ENCODE measurements around the gene LSM12. TPM values are rescaled to one million over a fixed set of nuclear protein-coding genes. Genes with fewer than 3 reads are reported as not detected.
A peak's percentile ranks its signal among the peaks of the same experiment; 100 is the strongest.

Gene LSM12
- total and polyA plus RNA-seq, 4 donors = 22.2 to 48.0 (median 33.1) TPM

DNA sequence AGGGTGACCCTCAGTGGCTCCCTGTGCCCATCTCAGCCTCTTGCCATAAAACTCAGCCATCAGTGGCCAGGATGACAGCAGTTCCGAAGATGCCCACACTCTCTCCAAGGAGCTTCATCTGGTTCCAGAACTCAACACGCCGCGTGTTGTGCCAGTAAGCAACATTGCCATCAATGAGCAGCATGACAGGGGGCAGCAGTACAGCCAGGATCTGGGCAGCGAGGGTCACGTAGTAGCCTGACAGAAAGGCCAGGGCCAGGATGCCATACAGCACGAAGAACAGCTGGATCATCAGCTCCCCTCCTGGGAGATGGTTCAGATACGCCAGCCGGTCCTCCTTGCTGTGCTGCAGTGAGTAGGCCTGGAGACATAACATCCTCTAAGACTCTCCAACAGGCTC, 54.6 kb downstream of the LSM12 start:
- H3K27me3 ChIP-seq (ENCODE audit: control insufficient read depth, insufficient read depth, low read length) = peaks cover 19% of the 10 kb centered on the region
- H3K4me3 ChIP-seq (ENCODE audit: low read depth, low read length) = no peak overlapping the region
- DNase-seq (ENCODE audit: low read depth in 4 of 6, low spot score in 6 of 6) = no peak
- 89% methylated on average over 8 of the region's 9 CpGs for WGBS (ENCODE audit: insufficient coverage)
- peaks cover 39% of the 10 kb centered on the region for H3K36me3 ChIP-seq (ENCODE audit: control insufficient read depth, insufficient read depth, low read length)
- H3K27ac ChIP-seq (ENCODE audit: low read depth, low read length) = peak overlapping the region; percentile 52
- no peaks in the 10 kb centered on the region for H3K9me3 ChIP-seq (ENCODE audit: control insufficient read depth, insufficient read depth, low read length)
- peaks cover 42% of the 10 kb centered on the region for H3K4me1 ChIP-seq (ENCODE audit: control insufficient read depth, insufficient read depth, low read length)

DNA sequence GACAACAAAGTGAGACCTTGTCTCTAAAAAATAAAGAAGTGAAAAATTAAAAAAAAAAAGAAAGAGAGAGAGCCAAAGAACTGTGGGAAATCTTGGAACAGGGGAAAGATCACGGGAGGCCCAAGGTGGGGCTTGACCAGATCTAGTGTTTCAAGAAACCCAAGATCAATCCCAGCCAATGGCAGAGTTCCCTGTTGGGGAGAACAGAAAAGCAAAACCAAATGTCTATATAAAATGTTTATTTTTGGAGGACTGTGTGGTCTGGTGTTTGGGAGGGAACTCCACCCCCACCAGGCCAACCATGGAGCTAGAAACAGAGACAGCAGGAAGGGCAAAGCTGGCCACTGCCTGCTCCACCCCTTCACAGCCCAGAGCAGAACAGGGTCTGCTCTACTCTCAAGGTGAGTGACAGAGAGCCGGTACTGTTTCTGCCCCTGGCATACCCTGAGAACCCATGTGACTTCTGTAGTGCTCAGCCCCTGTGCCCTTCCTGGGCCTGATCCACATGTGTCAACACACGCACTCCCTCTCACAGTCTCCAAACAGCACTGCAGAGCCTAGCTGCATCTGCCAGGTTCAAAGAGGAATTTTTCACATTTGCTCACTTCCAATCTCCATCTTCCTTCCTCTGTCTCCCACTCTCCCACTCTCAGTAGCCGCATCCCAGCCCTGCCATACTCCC, 55.4 kb downstream of the LSM12 start:
- Histone ChIP-seq H3K4me1 (ENCODE audit: control insufficient read depth, insufficient read depth, low read length) (peaks cover 49% of the 10 kb centered on the region), H3K27me3 (ENCODE audit: control insufficient read depth, insufficient read depth, low read length) (peaks cover 27% of the 10 kb centered on the region), H3K27ac (ENCODE audit: low read depth, low read length) (peak overlapping the region; percentile 52), H3K4me3 (ENCODE audit: low read depth, low read length) (no peak overlapping the region), H3K9me3 (ENCODE audit: control insufficient read depth, insufficient read depth, low read length) (no peaks in the 10 kb centered on the region), H3K36me3 (ENCODE audit: control insufficient read depth, insufficient read depth, low read length) (peaks cover 39% of the 10 kb centered on the region)
- 61% methylated on average over 3 of the region's 4 CpGs for WGBS (ENCODE audit: insufficient coverage)
- DNase-seq (ENCODE audit: low read depth in 4 of 6, low spot score in 6 of 6) = peak in 1 of 6 donors; percentile 47

DNA sequence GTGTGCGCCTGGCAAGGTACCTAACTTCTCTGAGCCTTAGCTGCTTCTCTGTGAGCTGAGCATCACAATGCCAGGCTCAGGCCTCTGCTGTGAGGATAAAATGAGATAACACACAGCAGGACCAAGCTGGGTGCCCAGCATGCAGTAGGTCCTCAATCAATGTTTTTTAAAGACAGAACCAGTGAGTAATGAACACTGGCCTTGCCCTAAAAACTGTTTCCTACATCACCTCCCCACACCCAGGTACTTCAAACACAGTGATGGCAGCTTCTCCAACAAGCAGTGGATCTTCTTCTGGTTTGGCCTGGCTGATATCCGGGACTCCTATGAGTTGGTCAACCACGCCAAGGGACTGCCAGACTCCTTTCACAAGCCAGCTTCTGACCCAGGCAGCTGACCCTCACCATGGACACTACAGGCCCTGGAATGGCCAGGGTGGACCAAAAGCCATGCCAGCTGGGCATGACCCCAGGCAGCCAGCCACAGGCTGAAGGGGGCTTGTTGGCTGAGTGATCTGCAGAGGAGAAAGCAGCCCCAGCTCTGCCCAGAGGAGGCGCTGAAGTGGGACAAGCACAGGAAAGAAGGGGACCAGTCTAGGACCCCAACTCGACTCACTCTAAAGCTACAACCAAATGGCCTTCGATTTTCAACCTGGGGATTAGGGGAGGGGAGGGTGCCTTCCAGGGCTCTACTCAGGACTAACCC, 58.1 kb downstream of the LSM12 start:
- Histone ChIP-seq H3K36me3 (ENCODE audit: control insufficient read depth, insufficient read depth, low read length) (peaks cover 39% of the 10 kb centered on the region), H3K4me3 (ENCODE audit: low read depth, low read length) (no peak overlapping the region), H3K4me1 (ENCODE audit: control insufficient read depth, insufficient read depth, low read length) (peaks cover 57% of the 10 kb centered on the region), H3K27me3 (ENCODE audit: control insufficient read depth, insufficient read depth, low read length) (peaks cover 53% of the 10 kb centered on the region), H3K27ac (ENCODE audit: low read depth, low read length) (no peak overlapping the region), H3K9me3 (ENCODE audit: control insufficient read depth, insufficient read depth, low read length) (no peaks in the 10 kb centered on the region)
- no peak for DNase-seq (ENCODE audit: low read depth in 4 of 6, low spot score in 6 of 6)
- WGBS (ENCODE audit: insufficient coverage) = 88% methylated on average over 3 of the region's 6 CpGs

DNA sequence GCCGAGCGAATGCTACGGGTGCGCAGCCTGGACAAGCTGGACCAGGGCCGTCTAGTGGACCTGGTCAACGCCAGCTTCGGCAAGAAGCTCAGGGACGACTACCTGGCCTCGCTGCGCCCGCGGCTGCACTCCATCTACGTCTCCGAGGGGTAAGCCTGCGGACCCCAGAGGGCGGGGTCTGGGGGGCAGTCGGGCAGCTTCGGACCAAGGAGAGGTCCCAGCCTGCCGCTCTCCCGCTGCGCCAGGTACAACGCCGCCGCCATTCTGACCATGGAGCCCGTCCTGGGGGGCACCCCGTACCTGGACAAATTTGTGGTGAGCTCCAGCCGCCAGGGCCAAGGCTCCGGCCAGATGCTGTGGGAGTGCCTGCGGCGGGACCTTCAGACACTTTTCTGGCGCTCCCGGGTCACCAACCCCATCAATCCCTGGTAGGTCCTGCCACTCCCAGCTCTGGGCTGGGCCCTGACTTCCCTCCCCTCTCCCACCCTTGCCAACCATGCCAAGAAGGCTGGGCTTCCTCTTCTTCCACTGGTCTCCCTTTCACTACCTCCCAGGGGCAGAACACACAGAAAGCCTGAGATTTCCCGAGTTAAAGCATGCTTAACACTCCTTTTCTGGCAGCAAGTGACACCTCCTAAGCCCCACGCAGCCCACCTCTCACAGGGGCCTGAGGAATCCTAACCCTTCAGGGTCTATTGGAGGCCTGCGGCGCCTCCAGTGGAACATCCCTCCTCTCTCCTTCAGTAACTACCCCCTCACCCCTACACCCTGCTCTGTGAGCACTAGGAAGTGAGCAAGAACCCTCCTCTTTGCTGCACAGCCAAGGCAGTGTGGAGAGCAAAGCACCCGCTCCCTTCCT, 58.9 kb downstream of the LSM12 start:
- Histone ChIP-seq H3K27me3 (ENCODE audit: control insufficient read depth, insufficient read depth, low read length) (peaks cover 56% of the 10 kb centered on the region), H3K4me3 (ENCODE audit: low read depth, low read length) (peak overlapping the region; percentile 58), H3K36me3 (ENCODE audit: control insufficient read depth, insufficient read depth, low read length) (peaks cover 32% of the 10 kb centered on the region), H3K27ac (ENCODE audit: low read depth, low read length) (peak overlapping the region; percentile 60), H3K4me1 (ENCODE audit: control insufficient read depth, insufficient read depth, low read length) (peaks cover 49% of the 10 kb centered on the region), H3K9me3 (ENCODE audit: control insufficient read depth, insufficient read depth, low read length) (no peaks in the 10 kb centered on the region)
- DNase-seq (ENCODE audit: low read depth in 4 of 6, low spot score in 6 of 6) = no peak
- 6% methylated on average over 37 of the region's 37 CpGs for WGBS (ENCODE audit: insufficient coverage)

DNA sequence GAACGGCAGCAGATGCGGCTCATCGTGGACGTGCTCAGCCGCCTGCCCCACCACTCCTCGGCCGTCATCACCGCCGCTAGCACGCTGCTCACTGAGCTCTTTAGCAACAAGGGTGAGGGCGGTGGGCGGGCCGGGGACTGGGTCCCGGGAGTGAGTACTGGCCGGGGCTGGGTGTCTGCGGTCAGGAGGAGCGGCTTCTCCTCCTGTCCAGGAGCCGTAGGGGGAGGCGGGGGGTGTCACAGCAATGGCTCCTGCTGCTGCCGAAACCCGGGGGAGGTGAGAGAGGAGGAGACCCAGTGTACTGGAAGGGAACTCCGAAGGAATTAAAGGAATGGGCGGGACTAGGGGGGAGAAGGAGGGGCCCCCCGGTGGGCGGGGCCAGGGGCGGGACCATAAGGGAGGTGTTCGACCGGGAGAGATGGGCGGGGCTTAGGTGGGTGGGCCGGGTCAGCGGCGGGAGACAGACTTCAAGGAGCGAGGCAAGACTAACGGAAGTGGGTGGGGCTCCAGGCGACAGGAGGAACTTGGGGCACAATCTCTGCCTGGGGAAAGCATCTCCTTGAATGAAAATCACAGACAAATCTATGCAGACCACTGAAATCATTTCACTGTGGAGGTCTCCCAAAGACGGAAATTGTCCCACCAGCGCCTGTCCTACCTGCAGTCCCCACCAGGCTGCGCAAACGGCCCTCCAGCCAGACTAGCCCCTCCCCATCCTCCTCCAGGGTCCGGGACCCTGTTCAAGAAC, 59.7 kb downstream of the LSM12 start:
- Histone ChIP-seq H3K4me3 (ENCODE audit: low read depth, low read length) (peak overlapping the region; percentile 58), H3K27ac (ENCODE audit: low read depth, low read length) (peak overlapping the region; percentile 60), H3K9me3 (ENCODE audit: control insufficient read depth, insufficient read depth, low read length) (no peaks in the 10 kb centered on the region), H3K36me3 (ENCODE audit: control insufficient read depth, insufficient read depth, low read length) (peaks cover 24% of the 10 kb centered on the region), H3K4me1 (ENCODE audit: control insufficient read depth, insufficient read depth, low read length) (peaks cover 44% of the 10 kb centered on the region), H3K27me3 (ENCODE audit: control insufficient read depth, insufficient read depth, low read length) (peaks cover 64% of the 10 kb centered on the region)
- DNase-seq (ENCODE audit: low read depth in 4 of 6, low spot score in 6 of 6) = peak in 5 of 6 donors; percentile 51 to 95 (median 71)
- WGBS (ENCODE audit: insufficient coverage) = under 1% methylated on average over 39 of the region's 40 CpGs

DNA sequence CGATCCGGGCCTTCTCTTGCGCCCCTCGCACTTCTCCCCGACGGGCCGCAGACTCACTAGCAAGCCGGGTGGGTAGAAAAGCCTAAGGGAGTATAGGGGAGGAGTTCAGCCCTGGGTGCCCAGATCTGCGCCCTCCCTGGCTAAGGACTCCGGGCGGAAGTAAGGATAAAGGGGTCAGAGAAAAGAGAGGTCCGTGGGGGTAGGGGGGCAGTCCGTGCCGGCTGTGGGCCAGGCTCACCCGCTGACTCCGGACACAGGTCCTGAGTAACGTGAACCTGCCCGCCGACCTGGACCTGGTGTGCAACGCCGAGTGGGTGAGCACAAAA, 60.2 kb downstream of the LSM12 start:
- peaks cover 40% of the 10 kb centered on the region for H3K4me1 ChIP-seq (ENCODE audit: control insufficient read depth, insufficient read depth, low read length)
- peaks cover 65% of the 10 kb centered on the region for H3K27me3 ChIP-seq (ENCODE audit: control insufficient read depth, insufficient read depth, low read length)
- no peak for DNase-seq (ENCODE audit: low read depth in 4 of 6, low spot score in 6 of 6)
- WGBS (ENCODE audit: insufficient coverage) = 4% methylated on average over 19 of the region's 21 CpGs
- no peak overlapping the region for H3K27ac ChIP-seq (ENCODE audit: low read depth, low read length)
- no peaks in the 10 kb centered on the region for H3K9me3 ChIP-seq (ENCODE audit: control insufficient read depth, insufficient read depth, low read length)
- H3K36me3 ChIP-seq (ENCODE audit: control insufficient read depth, insufficient read depth, low read length) = peaks cover 19% of the 10 kb centered on the region
- H3K4me3 ChIP-seq (ENCODE audit: low read depth, low read length) = peak overlapping the region; percentile 58

DNA sequence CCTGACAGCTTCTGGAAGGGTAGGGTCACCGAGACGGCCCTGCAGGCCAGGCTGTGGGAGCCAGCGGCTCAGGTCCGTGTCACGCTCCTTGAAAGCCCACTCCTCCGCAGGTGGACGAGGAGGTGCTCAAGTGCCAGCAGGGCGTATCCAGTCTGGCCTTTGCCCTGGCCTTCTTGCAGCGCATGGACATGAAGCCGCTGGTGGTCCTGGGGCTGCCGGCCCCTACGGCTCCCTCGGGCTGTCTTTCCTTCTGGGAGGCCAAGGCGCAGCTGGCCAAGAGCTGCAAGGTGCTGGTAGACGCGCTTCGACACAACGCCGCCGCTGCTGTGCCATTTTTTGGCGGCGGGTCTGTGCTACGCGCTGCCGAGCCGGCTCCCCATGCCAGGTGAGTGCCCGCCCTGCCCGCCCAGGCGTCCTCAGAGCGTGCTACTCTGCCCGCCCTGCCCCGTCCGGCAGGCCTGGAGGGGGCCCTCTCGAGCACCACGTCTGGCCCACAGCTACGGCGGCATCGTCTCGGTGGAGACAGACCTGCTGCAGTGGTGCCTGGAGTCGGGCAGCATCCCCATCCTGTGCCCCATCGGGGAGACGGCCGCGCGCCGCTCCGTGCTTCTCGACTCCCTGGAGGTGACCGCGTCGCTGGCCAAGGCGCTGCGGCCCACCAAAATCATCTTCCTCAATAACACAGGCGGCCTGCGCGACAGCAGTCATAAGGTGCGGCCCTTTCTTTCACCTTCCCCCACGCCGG, 60.8 kb downstream of the LSM12 start:
- Histone ChIP-seq H3K9me3 (ENCODE audit: control insufficient read depth, insufficient read depth, low read length) (no peaks in the 10 kb centered on the region), H3K27ac (ENCODE audit: low read depth, low read length) (no peak overlapping the region), H3K27me3 (ENCODE audit: control insufficient read depth, insufficient read depth, low read length) (peaks cover 65% of the 10 kb centered on the region), H3K4me1 (ENCODE audit: control insufficient read depth, insufficient read depth, low read length) (peaks cover 40% of the 10 kb centered on the region), H3K36me3 (ENCODE audit: control insufficient read depth, insufficient read depth, low read length) (peaks cover 17% of the 10 kb centered on the region), H3K4me3 (ENCODE audit: low read depth, low read length) (peak overlapping the region; percentile 58)
- DNase-seq (ENCODE audit: low read depth in 4 of 6, low spot score in 6 of 6) = no peak
- 3% methylated on average over 57 of the region's 59 CpGs for whole genome bisulfite sequencing (ENCODE audit: insufficient coverage)

DNA sequence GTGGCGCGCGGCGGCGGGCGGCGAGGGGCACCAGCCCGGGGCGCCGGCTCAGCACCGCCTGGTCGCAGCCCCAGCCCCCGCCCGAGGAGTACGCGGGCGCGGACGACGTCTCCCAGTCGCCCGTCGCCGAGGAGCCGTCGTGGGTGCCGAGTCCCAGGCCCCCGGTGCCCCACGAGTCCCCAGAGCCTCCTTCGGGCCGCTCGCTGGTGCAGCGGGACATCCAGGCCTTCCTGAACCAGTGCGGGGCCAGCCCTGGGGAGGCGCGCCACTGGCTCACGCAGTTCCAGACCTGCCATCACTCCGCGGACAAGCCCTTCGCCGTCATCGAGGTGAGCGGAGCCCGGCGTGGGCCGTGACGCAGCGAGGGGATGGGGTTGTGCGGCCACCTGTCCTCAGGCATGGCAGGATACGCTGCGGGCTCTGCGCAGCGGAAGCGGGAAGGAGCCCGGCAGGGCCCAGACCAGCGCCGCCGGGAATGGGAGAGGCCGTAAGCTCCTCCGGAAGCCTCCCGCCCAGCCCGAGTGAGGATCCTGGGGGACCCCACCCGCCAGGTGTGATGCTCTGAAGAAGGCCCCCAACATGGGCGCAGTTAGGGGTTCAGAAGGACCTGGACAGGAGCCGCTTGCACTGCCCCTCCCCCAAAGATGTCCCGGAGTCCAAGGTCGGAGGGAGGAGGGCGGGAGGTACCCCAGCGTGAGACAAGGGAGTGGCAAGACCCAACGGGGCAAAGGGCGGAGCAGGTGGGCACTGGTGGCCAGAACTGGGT, 61.5 kb downstream of the LSM12 start:
- no peak overlapping the region for H3K4me3 ChIP-seq (ENCODE audit: low read depth, low read length)

More for the DNA sequence above, 61.5 kb downstream of the LSM12 start:
- Histone ChIP-seq H3K36me3 (ENCODE audit: control insufficient read depth, insufficient read depth, low read length) (peaks cover 17% of the 10 kb centered on the region), H3K27me3 (ENCODE audit: control insufficient read depth, insufficient read depth, low read length) (peaks cover 65% of the 10 kb centered on the region), H3K4me1 (ENCODE audit: control insufficient read depth, insufficient read depth, low read length) (peaks cover 40% of the 10 kb centered on the region), H3K9me3 (ENCODE audit: control insufficient read depth, insufficient read depth, low read length) (no peaks in the 10 kb centered on the region), H3K27ac (ENCODE audit: low read depth, low read length) (no peak overlapping the region)
- DNase-seq (ENCODE audit: low read depth in 4 of 6, low spot score in 6 of 6) = no peak
- 2% methylated on average over 71 of the region's 71 CpGs for WGBS (ENCODE audit: insufficient coverage)
